B cell (primary cell): ENCODE measurements around the gene TRHDE.

Experiments
- EZH2 ChIP-seq: IDR thresholded peaks from 2 replicates; pipeline ENCODE4 v1.6.1; 2012; ENCODE audit warnings: borderline replicate concordance, low read depth, mild to moderate bottlenecking, moderate library complexity, low read length; ENCODE audit not compliant: insufficient read depth, poor library complexity, severe bottlenecking
- TF ChIP-seq, protein P1 (sequence below): fragments of 200-600 bp; IDR thresholded peaks from one replicate; pipeline ENCODE4 v1.8.0; 2022; ENCODE audit warnings: antibody characterized with exemption, mild to moderate bottlenecking

DNA sequence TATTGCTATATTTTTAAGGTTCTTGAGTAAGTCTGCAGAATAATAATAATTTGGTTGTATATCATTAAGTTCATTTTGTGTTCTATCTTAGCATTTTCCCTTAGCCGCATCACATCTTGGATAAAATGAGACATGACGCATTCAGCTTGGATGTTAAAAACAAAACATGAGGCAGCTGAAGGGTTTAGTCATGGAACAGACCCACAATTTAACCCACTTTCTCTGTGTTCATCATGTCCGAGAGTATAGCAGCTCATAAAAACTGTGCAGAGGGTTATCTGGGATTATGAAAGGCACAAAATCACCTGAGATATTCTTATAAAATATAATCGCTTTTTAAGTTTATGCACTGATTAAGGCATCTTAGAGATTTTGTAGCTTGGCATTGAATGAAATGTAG is 219.3 kb downstream of the TRHDE start:
- TF ChIP-seq, protein P1, sequence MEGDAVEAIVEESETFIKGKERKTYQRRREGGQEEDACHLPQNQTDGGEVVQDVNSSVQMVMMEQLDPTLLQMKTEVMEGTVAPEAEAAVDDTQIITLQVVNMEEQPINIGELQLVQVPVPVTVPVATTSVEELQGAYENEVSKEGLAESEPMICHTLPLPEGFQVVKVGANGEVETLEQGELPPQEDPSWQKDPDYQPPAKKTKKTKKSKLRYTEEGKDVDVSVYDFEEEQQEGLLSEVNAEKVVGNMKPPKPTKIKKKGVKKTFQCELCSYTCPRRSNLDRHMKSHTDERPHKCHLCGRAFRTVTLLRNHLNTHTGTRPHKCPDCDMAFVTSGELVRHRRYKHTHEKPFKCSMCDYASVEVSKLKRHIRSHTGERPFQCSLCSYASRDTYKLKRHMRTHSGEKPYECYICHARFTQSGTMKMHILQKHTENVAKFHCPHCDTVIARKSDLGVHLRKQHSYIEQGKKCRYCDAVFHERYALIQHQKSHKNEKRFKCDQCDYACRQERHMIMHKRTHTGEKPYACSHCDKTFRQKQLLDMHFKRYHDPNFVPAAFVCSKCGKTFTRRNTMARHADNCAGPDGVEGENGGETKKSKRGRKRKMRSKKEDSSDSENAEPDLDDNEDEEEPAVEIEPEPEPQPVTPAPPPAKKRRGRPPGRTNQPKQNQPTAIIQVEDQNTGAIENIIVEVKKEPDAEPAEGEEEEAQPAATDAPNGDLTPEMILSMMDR, result no peak
- TF ChIP-seq EZH2, result no peak
